HepG2 (cell line): ENCODE data around the gene RPL3. TPM values are rescaled to one million over a fixed set of nuclear protein-coding genes. Genes with fewer than 3 reads are reported as not detected.

Experiments
- CERS6 ChIP-seq: sonication (generic); formaldehyde crosslinking; IDR thresholded peaks from 2 replicates; pipeline ENCODE4 v1.5.0; 2020; ENCODE audit warnings: missing genetic modification reagents
- MIER3 ChIP-seq: IDR thresholded peaks from 2 replicates; pipeline ENCODE4 v1.6.1; 2016; ENCODE audit warnings: missing compliant biosample characterization, borderline replicate concordance
- NCOA5 ChIP-seq: sonication (generic); formaldehyde crosslinking; IDR thresholded peaks from 2 replicates; pipeline ENCODE4 v1.4.0; 2020; ENCODE audit warnings: missing genetic modification reagents
- NFE2L2 ChIP-seq: fragments of 150-350 bp; IDR thresholded peaks from 2 replicates; pipeline ENCODE4 v1.6.1; 2014; ENCODE audit warnings: low read length
- POGZ ChIP-seq: sonication (generic); formaldehyde crosslinking; IDR thresholded peaks from 2 replicates; pipeline ENCODE4 v1.4.0; 2020; ENCODE audit warnings: mild to moderate bottlenecking, missing genetic modification reagents
- PRPF4 ChIP-seq: fragments of 200-400 bp; formaldehyde crosslinking; IDR thresholded peaks from 2 replicates; pipeline ENCODE4 v1.6.1; 2016; ENCODE audit warnings: low read length, low read depth; ENCODE audit not compliant: poor library complexity, severe bottlenecking
- SNRNP70 ChIP-seq: fragments of 200-400 bp; formaldehyde crosslinking; IDR thresholded peaks from 2 replicates; pipeline ENCODE4 v1.6.1; 2017; ENCODE audit warnings: mild to moderate bottlenecking, low read depth, low read length, moderate library complexity
- SP140L ChIP-seq: sonication (generic); formaldehyde crosslinking; IDR thresholded peaks from 2 replicates; pipeline ENCODE4 v1.4.0; 2020; ENCODE audit warnings: missing genetic modification reagents, borderline replicate concordance
- TAF1 ChIP-seq: sonication (generic); formaldehyde crosslinking; IDR thresholded peaks from 2 replicates; pipeline ENCODE4 v1.4.0; 2020; ENCODE audit warnings: missing genetic modification reagents
- TRAFD1 ChIP-seq: sonication (generic); formaldehyde crosslinking; IDR thresholded peaks from 2 replicates; pipeline ENCODE4 v1.5.1; 2020; ENCODE audit warnings: missing genetic modification reagents, mild to moderate bottlenecking, borderline replicate concordance
- XRCC5 ChIP-seq: fragments of 200-400 bp; formaldehyde crosslinking; optimal IDR thresholded peaks from 2 replicates; pipeline ENCODE3; 2017; ENCODE audit warnings: mild to moderate bottlenecking, low read length
- ZBTB4 ChIP-seq: sonication (generic); formaldehyde crosslinking; IDR thresholded peaks from 2 replicates; pipeline ENCODE4 v1.4.0; 2020; ENCODE audit warnings: missing genetic modification reagents, mild to moderate bottlenecking, borderline replicate concordance
- ZBTB7B ChIP-seq: sonication (generic); formaldehyde crosslinking; IDR thresholded peaks from 2 replicates; pipeline ENCODE4 v1.4.0; 2020; ENCODE audit warnings: missing genetic modification reagents
- ZFP36L2 ChIP-seq: sonication (generic); formaldehyde crosslinking; IDR thresholded peaks from 2 replicates; pipeline ENCODE4 v1.4.0; 2020; ENCODE audit warnings: missing genetic modification reagents
- ZKSCAN5 ChIP-seq: sonication (generic); formaldehyde crosslinking; IDR thresholded peaks from 2 replicates; pipeline ENCODE4 v1.5.1; 2020; ENCODE audit warnings: mild to moderate bottlenecking, missing genetic modification reagents
- ZNF530 ChIP-seq: sonication (generic); formaldehyde crosslinking; IDR thresholded peaks from 2 replicates; pipeline ENCODE4 v1.5.0; 2020; ENCODE audit warnings: low read depth, mild to moderate bottlenecking, missing genetic modification reagents
- ZNF598 ChIP-seq: sonication (generic); formaldehyde crosslinking; IDR thresholded peaks from 2 replicates; pipeline ENCODE4 v1.5.1; 2020; ENCODE audit warnings: mild to moderate bottlenecking, missing genetic modification reagents, borderline replicate concordance
- ZNF788 ChIP-seq: sonication (generic); formaldehyde crosslinking; IDR thresholded peaks from 2 replicates; pipeline ENCODE4 v1.5.0; 2020; ENCODE audit warnings: mild to moderate bottlenecking, missing genetic modification reagents, borderline replicate concordance
- polyA plus RNA-seq, 8 experiments: library from polyadenylated mRNA; depleted of rRNA in 3 of 8; stranded (reverse) in 7 of 8; unstranded in 1 of 8; fragments of >200 nt; fragmentation: Illumina TruSeq in 4 of 8; extraction: Trizol in 4 of 8; gene quantifications; 2 replicates each; pipeline versions ENCODE4 v1.2.1 to v1.2.3, GENCODE V29; 2011 to 2016; ENCODE audit warnings: low read depth in 4 of 8, missing spikeins in 1 of 8, mixed read lengths in 1 of 8; ENCODE audit not compliant: insufficient read depth in 1 of 8
- total RNA-seq, 5 experiments: library from RNA; depleted of rRNA; stranded (reverse); fragments of >200 nt; fragmentation: Illumina TruSeq; extraction: Trizol; gene quantifications; 2 replicates each; pipeline ENCODE4 v1.2.3, GENCODE V29; 2016; ENCODE audit warnings: low read depth in 1 of 5
- TF ChIP-seq, protein P1 (sequence below): sonication (generic); formaldehyde crosslinking; IDR thresholded peaks from 2 replicates; pipeline ENCODE4 v1.8.0; 2022; ENCODE audit warnings: low read depth, missing genetic modification reagents
- TF ChIP-seq, protein P2 (sequence below): sonication (generic); formaldehyde crosslinking; IDR thresholded peaks from 2 replicates; pipeline ENCODE4 v1.4.0; 2020; ENCODE audit warnings: missing genetic modification reagents

RPL3 gene
- total and polyA plus RNA-seq, 2 of the 13 experiments (the other 11 are each of a cell fraction or from before 2014, with no cell fraction given): 1,051 to 3,279 TPM

DNA sequence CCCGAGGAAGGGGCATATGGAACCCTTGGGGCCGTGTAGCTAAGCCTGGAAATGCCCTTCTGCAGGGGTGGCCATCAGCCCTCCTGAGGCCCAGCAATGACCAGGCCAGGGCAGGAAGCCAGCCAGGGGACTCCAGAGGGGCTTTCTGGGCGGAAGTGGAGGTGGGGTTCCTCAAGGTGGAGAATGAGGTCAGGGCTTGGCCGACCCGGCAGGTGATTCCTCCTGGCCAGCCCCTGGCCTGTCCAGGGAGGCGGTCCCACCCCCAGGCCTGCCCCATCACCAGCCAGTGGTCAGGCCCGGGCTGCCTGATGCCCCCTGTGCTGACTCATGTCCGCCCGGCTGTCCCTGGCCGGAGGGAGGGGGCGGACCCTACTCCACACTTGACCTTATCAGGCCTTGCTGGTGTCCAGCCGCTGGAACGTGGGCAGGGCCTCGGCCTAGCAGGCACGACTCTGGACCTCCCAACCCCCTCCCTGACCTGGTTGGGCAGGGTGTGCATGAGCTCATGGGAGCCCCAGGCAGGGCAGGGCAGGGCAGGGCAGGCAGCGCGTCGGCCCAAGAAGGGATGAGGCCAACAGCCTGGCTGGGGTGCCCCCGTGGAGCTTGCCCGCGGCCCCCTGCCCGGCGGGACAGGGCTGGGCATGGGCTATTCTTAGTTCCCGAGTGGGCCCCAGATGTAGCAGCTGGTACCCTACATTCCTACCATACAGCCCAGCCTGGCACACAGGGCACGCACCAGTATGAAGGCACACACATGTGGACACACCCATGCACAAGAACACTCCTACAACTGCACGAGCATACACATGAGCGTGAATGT, 35.9 kb downstream of the RPL3 start (continued):
- TF ChIP-seq, protein P1, sequence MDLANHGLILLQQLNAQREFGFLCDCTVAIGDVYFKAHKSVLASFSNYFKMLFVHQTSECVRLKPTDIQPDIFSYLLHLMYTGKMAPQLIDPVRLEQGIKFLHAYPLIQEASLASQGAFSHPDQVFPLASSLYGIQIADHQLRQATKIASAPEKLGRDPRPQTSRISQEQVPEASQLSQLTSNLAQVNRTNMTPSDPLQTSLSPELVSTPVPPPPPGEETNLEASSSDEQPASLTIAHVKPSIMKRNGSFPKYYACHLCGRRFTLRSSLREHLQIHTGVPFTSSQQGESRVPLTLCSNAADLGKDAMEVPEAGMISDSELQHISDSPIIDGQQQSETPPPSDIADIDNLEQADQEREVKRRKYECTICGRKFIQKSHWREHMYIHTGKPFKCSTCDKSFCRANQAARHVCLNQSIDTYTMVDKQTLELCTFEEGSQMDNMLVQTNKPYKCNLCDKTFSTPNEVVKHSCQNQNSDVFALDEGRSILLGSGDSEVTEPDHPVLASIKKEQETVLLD (CRISPR knock-in tag): no peak
- TF ChIP-seq ZNF788 (peak; percentile 90; the same call in 1 of the 2 replicates), ZBTB4 (CRISPR knock-in tag) (no peak), PRPF4 (no peak), XRCC5 (peak; percentile 31), TAF1 (no peak; the same call in 1 of the 2 replicates), SNRNP70 (no peak), NCOA5 (CRISPR knock-in tag) (no peak), POGZ (CRISPR knock-in tag) (peak; percentile 76), ZFP36L2 (no peak), MIER3 (peak; percentile 86), TRAFD1 (CRISPR knock-in tag) (peak; percentile 94; the same call in 1 of the 2 replicates), NFE2L2 (peak; percentile 80), ZNF530 (CRISPR knock-in tag) (no peak), CERS6 (CRISPR knock-in tag) (no peak), ZBTB7B (CRISPR knock-in tag) (peak; percentile 86), ZNF598 (no peak), ZKSCAN5 (CRISPR knock-in tag) (no peak), SP140L (CRISPR knock-in tag) (no peak)
- TF ChIP-seq, protein P2, sequence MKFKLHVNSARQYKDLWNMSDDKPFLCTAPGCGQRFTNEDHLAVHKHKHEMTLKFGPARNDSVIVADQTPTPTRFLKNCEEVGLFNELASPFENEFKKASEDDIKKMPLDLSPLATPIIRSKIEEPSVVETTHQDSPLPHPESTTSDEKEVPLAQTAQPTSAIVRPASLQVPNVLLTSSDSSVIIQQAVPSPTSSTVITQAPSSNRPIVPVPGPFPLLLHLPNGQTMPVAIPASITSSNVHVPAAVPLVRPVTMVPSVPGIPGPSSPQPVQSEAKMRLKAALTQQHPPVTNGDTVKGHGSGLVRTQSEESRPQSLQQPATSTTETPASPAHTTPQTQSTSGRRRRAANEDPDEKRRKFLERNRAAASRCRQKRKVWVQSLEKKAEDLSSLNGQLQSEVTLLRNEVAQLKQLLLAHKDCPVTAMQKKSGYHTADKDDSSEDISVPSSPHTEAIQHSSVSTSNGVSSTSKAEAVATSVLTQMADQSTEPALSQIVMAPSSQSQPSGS (CRISPR knock-in tag): peak; percentile 76
